H1 (cell line): ENCODE results near the gene FICD. TPM values are rescaled to one million over a fixed set of nuclear protein-coding genes. Genes with fewer than 3 reads are reported as not detected.

Source experiments
- BRCA1 ChIP-seq: IDR thresholded peaks from 2 replicates; pipeline ENCODE4 v1.6.1; 2012; ENCODE audit warnings: low read depth, low read length, improper control_type of control experiment
- SRF ChIP-seq: IDR thresholded peaks from 2 replicates; pipeline ENCODE4 v1.6.1; 2011; ENCODE audit warnings: mild to moderate bottlenecking, low read depth, low read length, moderate library complexity
- SUZ12 ChIP-seq: fragments of 200-600 bp; sonication (generic); IDR thresholded peaks from 2 replicates; pipeline ENCODE4 v1.6.1; 2012; ENCODE audit warnings: mild to moderate bottlenecking, inconsistent platforms, low read length, moderate library complexity, mixed read lengths
- polyA plus RNA-seq, 7 experiments: library from polyadenylated mRNA; depleted of rRNA in 3 of 7; stranded (reverse) in 5 of 7; unstranded in 2 of 7; fragments of >200 nt in 5 of 7; fragments of 200-250 nt in 2 of 7; gene quantifications; 1 replicate in 5 of 7; 2 replicates in 1 of 7; 4 replicates in 1 of 7; pipeline versions ENCODE4 v1.2.1 to v1.2.3, GENCODE V29; 2011 to 2013; ENCODE audit warnings: missing spikeins in 2 of 7, mixed read lengths in 2 of 7
- total RNA-seq: library from RNA; stranded (reverse); fragmentation: NEBNext Ultra II Directional; extraction: Animal tissue kit (Norgen Biotek cat#: 25700); gene quantifications from 2 replicates; pipeline ENCODE4 v1.2.1, GENCODE V29; 2021

The FICD gene
- total and polyA plus RNA-seq, 2 of the 8 experiments (the other 6 are each of a cell fraction or from before 2014, with no cell fraction given) = 2.2 to 6.0 TPM

DNA sequence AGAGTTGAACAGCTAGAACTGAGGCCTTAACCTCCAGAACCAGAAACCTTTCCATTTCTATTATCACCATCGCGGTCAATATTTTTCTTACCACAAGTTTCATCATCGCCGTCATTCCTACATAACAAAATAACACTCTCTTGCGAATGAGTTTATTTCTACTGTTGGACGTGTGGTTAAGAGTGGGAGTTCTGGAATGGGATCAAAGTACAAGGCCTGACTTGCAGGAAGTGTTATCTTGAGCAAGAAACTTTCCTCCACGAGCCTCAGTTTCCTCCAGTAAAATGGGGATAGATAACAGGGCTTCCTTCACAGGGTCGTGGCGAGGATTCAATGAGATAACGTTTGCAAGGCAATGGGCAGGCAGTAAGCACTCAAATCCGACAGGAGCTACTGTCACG lies 45.2 kb downstream of the FICD start (continued):
- TF ChIP-seq SRF (no peak), BRCA1 (no peak), SUZ12 (no peak)
